Neuronal stem cell (in vitro differentiated cells): ENCODE results near the gene RNLS.

ENCODE experiments used
- DNase-seq: peaks from one replicate; pipeline ENCODE4 v3.0.0-alpha.2; 2013; ENCODE audit warnings: low spot score
- H2AFZ ChIP-seq: one replicate; pipeline ENCODE4 v1.6.1; 2013; ENCODE audit warnings: mild to moderate bottlenecking, low read length, inconsistent platforms
- H2AK5ac ChIP-seq: 2 replicates; pipeline ENCODE4 v1.6.1; 2013; ENCODE audit warnings: low read depth, mild to moderate bottlenecking, inconsistent platforms, low read length, moderate library complexity, mixed read lengths
- H2BK120ac ChIP-seq: 2 replicates; pipeline ENCODE4 v1.6.1; 2013; ENCODE audit warnings: low read depth, mild to moderate bottlenecking, inconsistent platforms, low read length, moderate library complexity, mixed read lengths
- H2BK12ac ChIP-seq: one replicate; pipeline ENCODE4 v1.6.1; 2013; ENCODE audit warnings: low read length, inconsistent platforms
- H2BK15ac ChIP-seq: 2 replicates; pipeline ENCODE4 v1.6.1; 2013; ENCODE audit warnings: mild to moderate bottlenecking, low read length, inconsistent platforms, mixed read lengths
- H2BK5ac ChIP-seq: one replicate; pipeline ENCODE4 v1.6.1; 2013; ENCODE audit warnings: inconsistent platforms, mild to moderate bottlenecking, low read length, moderate library complexity
- H3K14ac ChIP-seq: one replicate; pipeline ENCODE4 v1.6.1; 2013; ENCODE audit warnings: low read length, inconsistent platforms
- H3K18ac ChIP-seq: 2 replicates; pipeline ENCODE4 v1.6.1; 2013; ENCODE audit warnings: low read length, inconsistent platforms
- H3K23ac ChIP-seq: 2 replicates; pipeline ENCODE4 v1.6.1; 2013; ENCODE audit warnings: low read depth, mild to moderate bottlenecking, mixed read lengths, low read length, inconsistent platforms; ENCODE audit not compliant: poor library complexity
- H3K27ac ChIP-seq: replicated peaks from 3 replicates; pipeline ENCODE4 v1.5.1; 2013; ENCODE audit warnings: low read length, inconsistent platforms
- H3K27me3 ChIP-seq, 3 experiments: 2 replicates each; pipeline ENCODE4 v1.6.1; 2013; ENCODE audit warnings: low read length in 3 of 3, mild to moderate bottlenecking in 2 of 3, inconsistent platforms in 1 of 3, low read depth in 1 of 3, mixed read lengths in 1 of 3, moderate library complexity in 1 of 3; ENCODE audit not compliant: control insufficient read depth in 3 of 3, insufficient read depth in 3 of 3
- H3K36me3 ChIP-seq, 2 donors: replicated peaks in 1 of 2; 2 replicates each; pipeline ENCODE4 v1.6.1; 2013; ENCODE audit warnings: low read length in 2 of 2; ENCODE audit not compliant: control insufficient read depth in 2 of 2, insufficient read depth in 2 of 2
- H3K4ac ChIP-seq: 2 replicates; pipeline ENCODE4 v1.6.1; 2013; ENCODE audit warnings: inconsistent platforms, mild to moderate bottlenecking, low read length, moderate library complexity
- H3K4me1 ChIP-seq, 2 donors: 1 replicate in 1 of 2; 2 replicates in 1 of 2; pipeline ENCODE4 v1.6.1; 2013; ENCODE audit warnings: low read length in 2 of 2, low read depth in 1 of 2; ENCODE audit not compliant: control insufficient read depth in 2 of 2, insufficient read depth in 1 of 2
- H3K4me2 ChIP-seq: one replicate; pipeline ENCODE4 v1.6.1; 2013; ENCODE audit warnings: mild to moderate bottlenecking, low read length, inconsistent platforms; ENCODE audit not compliant: insufficient read depth, poor library complexity, severe bottlenecking
- H3K4me3 ChIP-seq, 2 donors: 2 replicates each; pipeline ENCODE4 v1.5.1; 2013; ENCODE audit warnings: low read length in 2 of 2, mild to moderate bottlenecking in 2 of 2, inconsistent platforms in 1 of 2, moderate library complexity in 1 of 2
- H3K79me1 ChIP-seq: one replicate; pipeline ENCODE4 v1.6.1; 2013; ENCODE audit warnings: low read depth, mild to moderate bottlenecking, inconsistent platforms, low read length, moderate library complexity
- H3K9ac ChIP-seq: one replicate; pipeline ENCODE4 v1.6.1; 2013; ENCODE audit warnings: mild to moderate bottlenecking, low read depth, low read length, inconsistent platforms; ENCODE audit not compliant: poor library complexity
- H3K9me3 ChIP-seq, 2 donors: replicated peaks in 1 of 2; 2 replicates each; pipeline versions ENCODE3 to v1.6.1; 2013; ENCODE audit warnings: low read length in 2 of 2, mild to moderate bottlenecking in 2 of 2, inconsistent platforms in 1 of 2, low read depth in 1 of 2, mixed read lengths in 1 of 2, moderate library complexity in 1 of 2; ENCODE audit not compliant: control insufficient read depth in 2 of 2, insufficient read depth in 1 of 2
- H4K8ac ChIP-seq: one replicate; pipeline ENCODE4 v1.6.1; 2013; ENCODE audit warnings: low read depth, mild to moderate bottlenecking, inconsistent platforms, low read length, moderate library complexity
- H4K91ac ChIP-seq: one replicate; pipeline ENCODE4 v1.6.1; 2013; ENCODE audit warnings: low read length, low read depth, mild to moderate bottlenecking, inconsistent platforms; ENCODE audit not compliant: poor library complexity
- WGBS, 2 donors: extraction: QIAGEN DNeasy Blood & Tissue Kit; methylation state at CpG; one replicate each; pipeline ENCODE4 v1.1.7; 2013; ENCODE audit warnings: missing lambda C conversion rate in 2 of 2, mixed read lengths in 1 of 2; ENCODE audit not compliant: insufficient read length in 2 of 2, insufficient replicate concordance in 1 of 2; ENCODE audit errors: extremely low coverage in 2 of 2; 5-methylcytosine and 5-hydroxymethylcytosine counted together

Gene RNLS

DNA sequence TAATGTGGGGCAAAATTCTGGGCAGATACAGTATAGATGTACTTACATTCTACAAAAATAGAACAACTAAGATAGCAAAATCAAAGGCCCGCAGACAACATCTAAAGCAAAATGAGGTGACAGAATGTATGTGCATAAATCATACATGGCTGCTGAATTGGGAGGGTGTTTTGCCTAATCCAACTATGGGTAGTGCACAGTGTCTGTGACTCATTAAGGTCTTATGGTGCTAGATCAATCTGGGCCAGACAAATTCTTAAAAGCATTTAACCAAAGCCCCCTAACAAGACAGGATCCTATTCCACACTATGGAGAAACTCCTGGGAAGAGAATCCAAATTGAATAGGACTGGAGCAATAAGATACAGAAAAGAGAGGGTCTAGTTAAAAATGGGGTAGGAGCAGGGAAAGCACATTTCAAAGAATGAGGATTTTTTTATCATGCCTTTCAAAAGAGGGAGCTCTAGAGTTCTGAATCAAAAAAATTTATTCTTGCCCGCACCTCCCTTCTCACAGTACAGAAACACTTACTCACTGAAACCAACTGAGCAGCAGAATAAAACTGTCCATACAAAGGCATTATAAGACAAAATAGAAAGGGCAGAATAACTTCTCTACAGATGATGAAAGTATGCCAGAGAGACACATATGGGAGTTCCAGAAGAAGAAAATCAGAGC, 181.3 kb downstream of the RNLS start:
- H3K27ac ChIP-seq, result no peak overlapping the region
- H3K9ac ChIP-seq, result no peak overlapping the region
- no peak overlapping the region for H3K4me2 ChIP-seq
- H3K79me1 ChIP-seq, result no peaks in the 10 kb centered on the region
- WGBS, 2 donors, result no CpG with 5 or more reads among the region's 2 CpGs
- no peak overlapping the region for H2BK120ac ChIP-seq
- peaks cover 0 to 2% of the 10 kb centered on the region in 2 donors for H3K9me3 ChIP-seq
- H3K23ac ChIP-seq, result no peak overlapping the region
- no peaks in the 10 kb centered on the region for H3K27me3 ChIP-seq
- H3K18ac ChIP-seq, result no peak overlapping the region
- no peak overlapping the region for H4K91ac ChIP-seq
- H3K4ac ChIP-seq, result no peak overlapping the region
- no peak overlapping the region for H2BK12ac ChIP-seq
- no peaks in the 10 kb centered on the region for H3K36me3 ChIP-seq
- no peaks in the 10 kb centered on the region for H3K4me1 ChIP-seq
- H4K8ac ChIP-seq, result no peak overlapping the region
- H2AK5ac ChIP-seq, result no peak overlapping the region
- no peak overlapping the region for H3K14ac ChIP-seq
- H2BK15ac ChIP-seq, result no peak overlapping the region
- DNase-seq, result no peak
- no peak overlapping the region for H3K4me3 ChIP-seq
- H2AFZ ChIP-seq, result no peak overlapping the region
- H2BK5ac ChIP-seq, result no peak overlapping the region

- no peak overlapping the region for H3K9ac ChIP-seq
- no peaks in the 10 kb centered on the region for H3K36me3 ChIP-seq
- no peak overlapping the region for H2AFZ ChIP-seq
- no peak overlapping the region for H4K8ac ChIP-seq
- H3K9me3 ChIP-seq, result peaks cover 0 to 2% of the 10 kb centered on the region in 2 donors
- H2BK5ac ChIP-seq, result no peak overlapping the region
- no peak overlapping the region for H3K4me2 ChIP-seq
- no peak overlapping the region for H2BK12ac ChIP-seq
- H3K14ac ChIP-seq, result no peak overlapping the region
- H4K91ac ChIP-seq, result no peak overlapping the region
- H2BK15ac ChIP-seq, result no peak overlapping the region
- H3K4me3 ChIP-seq, result no peak overlapping the region
- no peaks in the 10 kb centered on the region for H3K4me1 ChIP-seq
- DNase-seq, result no peak
- no peak overlapping the region for H3K4ac ChIP-seq
- no peak overlapping the region for H2AK5ac ChIP-seq
- H3K27ac ChIP-seq, result no peak overlapping the region
- H2BK120ac ChIP-seq, result no peak overlapping the region
- H3K18ac ChIP-seq, result no peak overlapping the region
- no peak overlapping the region for H3K23ac ChIP-seq
- no peaks in the 10 kb centered on the region for H3K27me3 ChIP-seq
- no peaks in the 10 kb centered on the region for H3K79me1 ChIP-seq
- no CpG with 5 or more reads among the region's 3 CpGs for WGBS, 2 donors
Measured at GRCh38 chr10:88399240-88399639, 183.9 kb downstream of the RNLS start.

GRCh38 chr10:88395677-88396076, 187.4 kb downstream of the RNLS start:
- Histone ChIP-seq H2BK12ac (no peak overlapping the region), H3K4me1 (no peaks in the 10 kb centered on the region), H3K4ac (no peak overlapping the region), H4K8ac (no peak overlapping the region), H4K91ac (no peak overlapping the region), H3K4me2 (no peak overlapping the region), H2AK5ac (no peak overlapping the region), H3K27ac (no peak overlapping the region), H3K9ac (no peak overlapping the region), H3K18ac (no peak overlapping the region), H2BK15ac (no peak overlapping the region), H3K36me3 (no peaks in the 10 kb centered on the region), H3K79me1 (no peaks in the 10 kb centered on the region), H2BK120ac (no peak overlapping the region), H3K4me3 (no peak overlapping the region), H3K27me3 (no peaks in the 10 kb centered on the region), H2BK5ac (no peak overlapping the region), H3K23ac (no peak overlapping the region), H3K9me3 (peaks cover 0 to 2% of the 10 kb centered on the region in 2 donors), H2AFZ (no peak overlapping the region), H3K14ac (no peak overlapping the region)
- no peak for DNase-seq

- Histone ChIP-seq H3K27ac (no peak overlapping the region), H3K9ac (no peak overlapping the region), H3K9me3 (no peaks in the 10 kb centered on the region), H3K23ac (no peak overlapping the region), H3K79me1 (no peaks in the 10 kb centered on the region), H2BK15ac (no peak overlapping the region), H3K4me1 (no peaks in the 10 kb centered on the region), H4K8ac (no peak overlapping the region), H3K4me2 (no peak overlapping the region), H3K14ac (no peak overlapping the region), H2BK12ac (no peak overlapping the region), H3K27me3 (no peaks in the 10 kb centered on the region), H3K36me3 (no peaks in the 10 kb centered on the region), H2BK120ac (no peak overlapping the region), H3K4ac (no peak overlapping the region), H2BK5ac (no peak overlapping the region), H2AFZ (no peak overlapping the region), H2AK5ac (no peak overlapping the region), H3K18ac (no peak overlapping the region), H4K91ac (no peak overlapping the region), H3K4me3 (no peak overlapping the region)
- WGBS, 2 donors, result no CpG with 5 or more reads among the region's 1 CpG
- DNase-seq, result no peak
Measured at GRCh38 chr10:88392222-88392621, 190.9 kb downstream of the RNLS start.
